OCI-LY1 (cell line): ENCODE data around the gene VPS54.

ENCODE experiments used
- H2AFZ ChIP-seq: fragments of 200-600 bp; sonication (generic), shearing (Covaris generic); 2 replicates; pipeline ENCODE4 v1.6.0; 2014; ENCODE audit warnings: antibody characterized with exemption, mild to moderate bottlenecking, low read length
- H3F3A ChIP-seq: fragments of 200-600 bp; sonication (generic), shearing (Covaris generic); 2 replicates; pipeline ENCODE4 v1.6.0; 2014; ENCODE audit warnings: mild to moderate bottlenecking, antibody characterized with exemption, low read length, moderate library complexity; ENCODE audit not compliant: insufficient read depth
- H3K27ac ChIP-seq: fragments of 200-600 bp; sonication (generic); 2 replicates; pipeline ENCODE4 v1.5.1; 2014; ENCODE audit warnings: low read length, mixed run types, mild to moderate bottlenecking, low read depth; ENCODE audit not compliant: poor library complexity, severe bottlenecking
- H3K27me3 ChIP-seq: fragments of 200-600 bp; sonication (generic); 2 replicates; pipeline ENCODE4 v1.6.0; 2014; ENCODE audit warnings: antibody characterized with exemption, mild to moderate bottlenecking, low read length, moderate library complexity; ENCODE audit not compliant: insufficient read depth
- H3K36me3 ChIP-seq: fragments of 200-600 bp; sonication (generic); 2 replicates; pipeline ENCODE4 v1.6.1; 2014; ENCODE audit warnings: mild to moderate bottlenecking, antibody characterized with exemption, low read length, moderate library complexity, mixed read lengths; ENCODE audit not compliant: insufficient read depth
- H3K4me1 ChIP-seq: fragments of 200-600 bp; sonication (generic); 2 replicates; pipeline ENCODE4 v1.5.1; 2014; ENCODE audit warnings: mild to moderate bottlenecking, low read length, moderate library complexity; ENCODE audit not compliant: insufficient read depth, severe bottlenecking
- H3K4me2 ChIP-seq: fragments of 200-600 bp; sonication (generic), shearing (Covaris generic); 2 replicates; pipeline ENCODE4 v1.6.1; 2014; ENCODE audit warnings: low read length
- H3K4me3 ChIP-seq: fragments of 200-600 bp; sonication (generic); 2 replicates; pipeline ENCODE4 v1.5.1; 2014; ENCODE audit warnings: low read length, low read depth, mild to moderate bottlenecking, mixed read lengths; ENCODE audit not compliant: poor library complexity, severe bottlenecking
- H3K79me2 ChIP-seq: fragments of 200-600 bp; shearing (Covaris generic); 2 replicates; pipeline ENCODE4 v1.6.1; 2016; ENCODE audit warnings: mixed run types, low read length, mixed read lengths; ENCODE audit not compliant: insufficient read depth
- H3K9ac ChIP-seq: fragments of 200-600 bp; sonication (generic), shearing (Covaris generic); 2 replicates; pipeline ENCODE4 v1.6.1; 2014; ENCODE audit warnings: mild to moderate bottlenecking, low read length, mixed read lengths
- H3K9me2 ChIP-seq: fragments of 200-600 bp; sonication (generic), shearing (Covaris generic); 2 replicates; pipeline ENCODE4 v1.6.1; 2014; ENCODE audit warnings: low read depth, mild to moderate bottlenecking, low read length, mixed read lengths
- H3K9me3 ChIP-seq: fragments of 200-600 bp; shearing (Covaris generic); 2 replicates; pipeline ENCODE4 v1.6.1; 2014; ENCODE audit warnings: low read length, mixed read lengths
- H4K20me1 ChIP-seq: fragments of 200-600 bp; sonication (generic), shearing (Covaris generic); 2 replicates; pipeline ENCODE4 v1.6.0; 2016; ENCODE audit warnings: mild to moderate bottlenecking, low read length; ENCODE audit not compliant: insufficient read depth
- CTCF ChIP-seq: fragments of 200-600 bp; sonication (generic), shearing (Covaris generic); IDR thresholded peaks from 2 replicates; pipeline ENCODE4 v1.5.1; 2017; ENCODE audit warnings: mild to moderate bottlenecking, antibody characterized with exemption, low read length, moderate library complexity, mixed read lengths
- EZH2 ChIP-seq: fragments of 200-600 bp; sonication (generic), shearing (Covaris generic); IDR thresholded peaks from 2 replicates; pipeline ENCODE4 v1.8.0; 2017; ENCODE audit warnings: borderline replicate concordance, mixed run types, mild to moderate bottlenecking, antibody characterized with exemption, low read length, moderate library complexity, mixed read lengths

The VPS54 gene

GRCh38 chr2:63875559-63876245 lies 143.5 kb downstream of the VPS54 start:
- no peaks in the 10 kb centered on the region for H3K27me3 ChIP-seq
- H3K9me2 ChIP-seq, result no peaks in the 10 kb centered on the region
- H2AFZ ChIP-seq, result no peak overlapping the region
- H3K27ac ChIP-seq, result no peak overlapping the region
- no peaks in the 10 kb centered on the region for H3F3A ChIP-seq
- H3K4me3 ChIP-seq, result no peak overlapping the region
- H3K4me2 ChIP-seq, result no peak overlapping the region
- TF ChIP-seq CTCF, result no peak
- TF ChIP-seq EZH2, result no peak
- H3K36me3 ChIP-seq, result peaks cover 55% of the 10 kb centered on the region
- 0 out of 2 replicates have a peak, but pooled peaks cover 2% of the 10 kb centered on the region for H3K9me3 ChIP-seq
- no peak overlapping the region for H3K9ac ChIP-seq
- no peaks in the 10 kb centered on the region for H4K20me1 ChIP-seq
- H3K79me2 ChIP-seq, result peaks cover 10% of the 10 kb centered on the region; the same call in 1 of the 2 replicates
- no peaks in the 10 kb centered on the region for H3K4me1 ChIP-seq

- H3K4me2 ChIP-seq, result no peak overlapping the region
- H3K36me3 ChIP-seq, result peaks cover 52% of the 10 kb centered on the region
- no peak overlapping the region for H3K27ac ChIP-seq
- H4K20me1 ChIP-seq, result no peaks in the 10 kb centered on the region
- H3F3A ChIP-seq, result no peaks in the 10 kb centered on the region
- H3K9ac ChIP-seq, result no peak overlapping the region
- no peaks in the 10 kb centered on the region for H3K4me1 ChIP-seq
- no peak overlapping the region for H3K4me3 ChIP-seq
- no peak overlapping the region for H2AFZ ChIP-seq
- peaks cover 10% of the 10 kb centered on the region; the same call in 1 of the 2 replicates for H3K79me2 ChIP-seq
- H3K27me3 ChIP-seq, result no peaks in the 10 kb centered on the region
- no peak for TF ChIP-seq CTCF
- H3K9me3 ChIP-seq, result 0 out of 2 replicates have a peak, but pooled peaks cover 2% of the 10 kb centered on the region
- no peaks in the 10 kb centered on the region for H3K9me2 ChIP-seq
Measured at GRCh38 chr2:63875131-63875527, 144.1 kb downstream of the VPS54 start.

- Histone ChIP-seq H3K4me3 (no peak overlapping the region), H4K20me1 (no peaks in the 10 kb centered on the region), H3K9me3 (0 out of 2 replicates have a peak, but pooled peaks cover 2% of the 10 kb centered on the region), H3K4me2 (no peak overlapping the region), H3K79me2 (peaks cover 7% of the 10 kb centered on the region; the same call in 1 of the 2 replicates), H3K9me2 (no peaks in the 10 kb centered on the region), H3K27me3 (no peaks in the 10 kb centered on the region), H3K27ac (no peak overlapping the region), H3F3A (no peaks in the 10 kb centered on the region), H3K36me3 (peaks cover 54% of the 10 kb centered on the region), H3K4me1 (no peaks in the 10 kb centered on the region), H3K9ac (no peak overlapping the region), H2AFZ (no peak overlapping the region)
- no peak for TF ChIP-seq CTCF
- TF ChIP-seq EZH2, result no peak
Measured at GRCh38 chr2:63874204-63875130, 144.8 kb downstream of the VPS54 start.
